HG02798 (cell line): ENCODE measurements around the gene ACAP1.

ENCODE experiments used
- ATAC-seq: cut with Tn5 transposase; IDR thresholded peaks from one replicate; pipeline ENCODE4 v1.9.1; 2021; ENCODE audit warnings: mild to moderate bottlenecking; ENCODE audit not compliant: unreplicated experiment, poor library complexity

Gene ACAP1

DNA sequence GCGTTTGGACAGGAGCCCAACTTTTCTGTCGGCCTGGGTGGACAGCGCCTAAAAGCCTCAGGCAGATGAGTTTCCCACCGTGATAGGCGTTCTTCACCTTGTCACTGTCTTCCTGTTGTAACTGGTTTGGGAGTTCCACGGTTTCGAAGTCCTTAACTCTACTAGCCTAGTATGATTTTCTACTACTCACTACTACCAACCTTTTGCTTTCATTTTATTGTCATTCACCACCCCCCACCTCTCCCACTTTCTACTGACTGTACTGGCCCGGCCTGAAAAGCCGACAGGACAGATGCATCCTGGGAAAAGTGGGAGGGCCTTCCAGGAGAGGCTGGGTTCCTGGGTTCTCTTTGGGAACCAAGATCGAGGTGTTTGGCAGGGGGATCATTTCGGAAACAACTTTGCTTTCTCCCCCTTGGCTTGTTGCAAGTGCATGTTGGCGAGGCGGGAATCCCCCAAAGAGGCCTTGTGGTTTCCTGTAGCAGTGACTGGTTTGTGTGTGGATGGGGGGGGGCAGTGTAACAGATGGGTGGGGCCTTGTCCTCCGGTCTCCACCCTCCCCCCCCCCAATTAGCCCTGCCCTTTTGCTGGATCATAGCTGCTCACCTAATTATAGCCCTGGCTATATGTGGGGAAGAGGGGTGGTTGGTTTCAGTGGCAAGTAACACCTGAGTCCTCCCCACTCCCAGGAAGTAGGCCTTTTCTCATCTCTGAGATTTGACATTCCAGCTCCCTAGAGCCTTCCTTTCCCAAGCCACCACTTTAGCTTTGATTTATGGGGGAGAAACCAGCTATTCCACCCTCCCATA is 27.5 kb upstream of the ACAP1 start:
- ATAC-seq: peak; percentile 23

DNA sequence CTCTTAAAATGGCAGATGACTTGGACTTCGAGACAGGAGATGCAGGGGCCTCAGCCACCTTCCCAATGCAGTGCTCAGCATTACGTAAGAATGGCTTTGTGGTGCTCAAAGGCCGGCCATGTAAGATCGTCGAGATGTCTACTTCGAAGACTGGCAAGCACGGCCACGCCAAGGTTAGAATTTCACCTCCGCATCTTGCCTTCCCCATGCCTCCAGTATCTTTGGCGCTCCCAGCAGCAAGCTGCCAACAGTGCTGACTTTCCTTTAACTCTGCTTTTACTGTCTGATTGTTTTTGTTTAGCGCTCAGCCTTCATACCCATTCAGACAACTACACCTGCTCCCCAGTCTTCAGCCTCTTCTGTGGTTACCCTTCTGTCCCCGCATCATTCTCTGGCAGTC is 26.7 kb upstream of the ACAP1 start:
- ATAC-seq: no peak

DNA sequence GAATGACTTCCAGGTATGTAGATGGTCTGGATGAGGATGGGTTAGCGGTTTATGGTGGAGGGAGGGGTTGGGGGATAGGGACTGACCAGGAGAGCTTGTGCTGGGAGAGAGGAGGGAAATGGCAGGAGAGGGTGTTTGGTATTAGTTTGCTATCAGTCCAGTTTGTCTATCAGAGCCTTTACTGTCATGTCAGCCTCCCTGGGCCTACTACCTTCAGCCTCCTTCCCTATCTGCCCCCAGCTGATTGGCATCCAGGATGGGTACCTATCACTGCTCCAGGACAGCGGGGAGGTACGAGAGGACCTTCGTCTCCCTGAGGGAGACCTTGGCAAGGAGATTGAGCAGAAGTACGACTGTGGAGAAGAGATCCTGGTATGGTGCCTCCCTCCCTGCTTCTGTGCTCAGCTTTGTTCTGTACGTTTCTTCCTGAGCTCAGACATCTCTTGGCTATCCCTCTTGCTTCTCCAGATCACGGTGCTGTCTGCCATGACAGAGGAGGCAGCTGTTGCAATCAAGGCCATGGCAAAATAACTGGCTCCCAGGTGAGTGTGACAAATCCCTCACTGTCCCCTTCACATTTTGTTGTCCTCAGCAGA is 25.1 kb upstream of the ACAP1 start:
- no peak for ATAC-seq

DNA sequence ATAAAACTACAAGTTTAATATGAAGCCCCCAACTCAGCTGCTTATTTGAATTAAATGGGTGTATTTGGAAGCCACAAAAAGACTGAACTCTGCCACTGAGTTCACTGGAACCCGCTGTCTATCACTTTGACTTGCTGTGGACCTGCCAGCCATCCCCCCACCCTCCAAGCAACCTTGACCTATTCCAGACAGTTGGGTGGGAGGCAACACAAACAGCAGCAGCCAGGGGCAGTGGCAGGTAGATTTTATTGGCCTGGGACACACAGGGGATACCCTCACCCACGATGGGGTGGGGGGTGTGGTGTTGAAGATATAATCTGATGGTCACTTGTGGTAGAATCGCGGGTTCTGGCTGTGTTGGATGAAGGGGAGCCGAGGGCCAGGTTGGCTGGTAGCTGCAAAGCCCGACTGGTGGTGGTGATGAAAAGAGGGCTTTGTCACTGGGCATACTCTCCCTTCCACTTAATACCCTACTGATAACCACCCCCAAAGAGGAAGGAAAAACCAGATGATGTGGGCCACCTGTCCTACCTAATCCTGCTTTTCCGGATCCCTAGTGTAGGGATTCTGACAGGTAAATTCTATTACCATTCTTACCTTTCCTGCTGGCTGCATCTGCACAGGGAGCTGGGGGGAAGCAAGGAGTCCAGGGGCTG is 23.8 kb upstream of the ACAP1 start:
- no peak for ATAC-seq

DNA sequence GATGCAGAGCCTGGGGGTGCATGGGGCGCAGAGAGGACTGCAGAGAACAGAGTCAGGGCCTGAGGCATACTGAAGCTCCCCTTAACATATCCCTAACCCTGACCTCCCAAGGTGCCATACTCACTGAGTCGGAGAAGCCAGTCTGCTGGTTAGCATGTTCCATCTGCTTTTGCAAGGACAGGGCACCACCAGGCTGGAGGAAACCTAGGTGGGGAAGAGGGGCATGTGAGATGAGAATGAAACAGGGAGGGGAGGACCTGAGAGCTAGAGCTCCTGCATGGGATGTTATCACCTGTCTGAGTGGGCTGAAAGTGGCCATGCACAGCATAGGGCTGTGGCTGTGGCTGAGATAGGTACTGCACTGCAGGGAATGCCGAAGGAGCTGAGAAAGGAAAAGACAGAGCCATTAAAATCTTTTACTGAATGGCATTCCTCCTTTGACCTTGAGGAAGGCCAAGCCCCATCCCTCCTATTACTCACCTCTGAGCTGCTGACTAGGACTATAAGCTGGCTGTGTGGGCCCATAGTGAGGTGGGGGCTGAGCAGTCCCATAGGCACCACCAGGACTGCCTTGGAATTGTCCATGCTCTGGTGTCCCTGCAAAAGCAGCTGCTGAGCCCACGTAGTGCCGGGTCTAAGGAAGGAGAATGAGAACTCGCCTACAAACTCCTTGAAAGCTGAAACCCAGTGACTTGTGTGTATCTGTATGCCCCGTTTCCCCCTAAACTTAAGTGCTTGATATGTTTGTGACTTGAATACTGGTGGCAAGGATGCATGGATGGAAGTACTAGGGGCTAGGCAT is 23.0 kb upstream of the ACAP1 start:
- ATAC-seq: no peak

DNA sequence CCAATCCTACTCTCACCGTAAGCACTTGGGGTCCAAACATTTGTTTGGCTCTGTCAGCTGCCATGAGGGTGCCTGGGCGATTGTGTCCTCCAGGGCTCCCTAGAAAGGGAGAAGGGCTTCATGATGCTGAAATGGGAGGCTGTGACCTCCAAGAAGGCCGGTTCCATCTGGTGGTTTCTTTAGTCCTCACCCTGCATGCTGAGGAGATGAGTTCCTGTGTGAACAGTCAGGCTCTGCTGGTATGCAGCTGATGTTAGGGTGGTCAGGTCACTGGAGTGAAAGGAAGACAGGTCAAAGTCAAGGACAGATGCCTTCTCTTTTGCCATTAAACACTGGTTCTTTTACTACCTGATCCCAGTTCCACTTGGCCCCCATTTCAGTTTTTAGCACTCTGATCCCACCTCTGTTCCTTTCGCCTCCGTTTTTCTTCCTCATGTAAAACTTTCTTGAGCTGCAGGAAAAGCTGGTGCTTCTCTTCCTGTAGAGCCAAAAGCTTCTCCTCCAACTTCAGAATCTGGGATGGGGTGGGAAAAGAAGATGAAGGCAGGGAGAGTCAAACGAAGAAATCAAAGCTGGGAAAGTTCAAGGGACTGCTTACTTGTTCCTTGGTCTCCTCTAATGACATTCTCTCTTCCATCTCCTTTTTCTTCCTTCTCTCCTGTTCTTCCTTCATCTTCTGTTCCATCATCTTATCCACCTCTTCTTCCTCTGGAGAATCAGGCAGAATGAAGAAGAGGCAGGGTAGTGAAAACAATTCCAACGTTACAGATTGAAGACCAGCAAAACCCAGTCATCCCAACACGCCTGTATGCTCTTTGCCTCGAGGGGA is 22.2 kb upstream of the ACAP1 start:
- ATAC-seq: no peak

DNA sequence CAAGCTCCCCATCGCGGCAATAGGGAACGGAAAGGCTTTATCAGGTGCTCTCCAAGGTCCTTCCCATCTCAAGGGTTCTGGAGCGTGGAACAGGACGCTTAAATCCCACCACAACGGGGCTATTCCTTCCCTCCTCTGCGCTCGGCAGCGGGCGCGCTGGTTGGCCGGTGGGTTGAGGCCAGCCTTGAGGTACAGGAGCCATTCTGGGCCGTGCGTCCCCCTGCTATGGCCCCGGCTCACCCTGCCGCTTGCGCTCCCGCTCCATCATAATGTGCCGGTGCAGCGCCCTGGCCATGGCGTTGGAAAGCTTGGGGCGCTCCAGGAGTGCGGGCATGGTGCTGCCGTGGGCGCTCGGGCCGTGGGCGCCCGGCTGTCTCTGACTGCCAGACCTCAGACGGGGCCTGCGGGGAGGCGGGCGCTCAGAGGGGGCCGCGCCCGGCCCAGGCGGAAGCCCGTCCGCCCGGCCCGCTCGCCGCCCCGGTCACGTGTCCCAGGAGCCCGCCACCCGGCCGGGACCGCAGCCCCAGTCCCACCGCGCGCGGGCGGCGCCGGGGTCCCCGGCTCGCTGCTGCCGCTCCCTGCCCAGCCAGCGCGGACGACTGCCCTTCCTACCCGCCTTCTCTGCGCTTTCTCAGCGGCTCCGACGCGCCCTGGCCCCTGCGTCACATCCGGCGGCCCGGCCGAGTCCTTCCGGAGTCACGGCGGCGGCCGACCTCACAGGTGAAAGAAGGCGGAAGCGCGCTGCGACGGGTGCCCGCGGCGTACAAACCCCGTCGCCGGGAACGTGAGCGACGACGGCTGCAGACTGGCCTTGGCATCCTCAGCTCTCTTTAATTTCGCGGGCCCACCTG is 21.4 kb upstream of the ACAP1 start, which contains the start of gene GPS2:
Gene GPS2, minus strand, starts transcription at position 642 of the 851 bp plus-strand sequence. Its CDS starts 308 bp downstream, at position 334.
- ATAC-seq: peak; percentile 82

DNA sequence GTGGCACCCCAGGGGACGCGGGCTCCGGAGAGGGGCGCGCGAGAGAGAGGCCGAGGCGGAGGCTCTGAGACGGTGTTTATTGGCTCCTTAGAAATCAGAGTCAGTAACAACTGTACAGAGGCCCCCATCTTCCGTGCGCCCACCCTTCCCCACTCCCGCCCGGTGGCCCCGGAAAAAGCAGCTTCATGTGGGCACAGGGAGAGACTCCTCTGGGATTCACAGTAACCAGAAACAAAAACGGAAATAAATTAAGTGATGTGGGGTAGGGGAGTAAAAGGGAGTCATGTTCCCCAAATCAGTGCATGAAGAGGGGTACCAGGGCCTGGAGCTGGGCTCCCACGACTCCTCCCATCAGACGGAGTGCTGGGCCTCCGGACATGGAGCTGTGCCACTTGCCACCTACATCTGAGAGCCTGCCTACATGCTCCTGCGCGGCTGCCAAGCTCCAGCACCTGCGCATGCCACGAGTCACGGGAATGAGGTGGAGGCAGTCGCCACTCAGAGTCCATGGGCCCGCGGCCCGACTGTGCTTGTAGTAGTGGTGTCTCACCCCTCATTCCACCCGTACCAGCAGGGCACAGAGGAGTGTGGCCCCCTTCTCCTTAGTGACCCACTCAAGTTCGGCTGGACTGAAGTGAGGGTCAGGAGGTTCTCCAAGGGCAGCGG is 20.6 kb upstream of the ACAP1 start:
- no peak for ATAC-seq

DNA sequence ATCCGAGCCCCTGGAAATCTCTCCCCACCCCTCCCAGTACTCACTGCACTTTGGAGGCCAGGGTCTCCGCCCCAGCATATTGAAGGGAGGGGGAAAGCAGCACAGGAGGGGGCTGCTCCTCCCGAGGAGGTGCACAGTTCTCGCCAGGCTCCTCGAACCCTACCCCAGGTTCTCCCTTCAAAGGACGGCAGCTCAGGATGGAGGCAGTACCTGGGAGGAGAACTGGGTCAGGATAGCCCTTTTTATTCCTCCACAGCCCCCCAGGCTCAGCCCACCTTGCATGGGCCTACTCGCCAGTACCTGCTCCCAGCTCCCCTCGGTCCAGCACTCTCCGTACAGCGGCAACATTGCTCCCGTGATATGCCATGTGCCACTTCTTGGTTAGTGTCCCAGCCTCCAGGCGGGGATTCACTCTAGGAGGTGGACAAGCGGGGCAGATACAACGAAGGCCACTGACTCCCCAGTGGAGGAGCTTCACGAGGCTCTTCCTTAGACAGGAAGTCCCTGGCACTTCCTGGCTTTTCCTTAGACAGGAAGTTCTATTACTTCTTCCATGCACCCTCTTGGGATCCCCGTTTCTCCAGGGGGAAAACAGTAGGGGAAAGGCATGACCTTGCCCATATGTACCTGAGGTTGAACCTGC is 19.0 kb upstream of the ACAP1 start:
- no peak for ATAC-seq

DNA sequence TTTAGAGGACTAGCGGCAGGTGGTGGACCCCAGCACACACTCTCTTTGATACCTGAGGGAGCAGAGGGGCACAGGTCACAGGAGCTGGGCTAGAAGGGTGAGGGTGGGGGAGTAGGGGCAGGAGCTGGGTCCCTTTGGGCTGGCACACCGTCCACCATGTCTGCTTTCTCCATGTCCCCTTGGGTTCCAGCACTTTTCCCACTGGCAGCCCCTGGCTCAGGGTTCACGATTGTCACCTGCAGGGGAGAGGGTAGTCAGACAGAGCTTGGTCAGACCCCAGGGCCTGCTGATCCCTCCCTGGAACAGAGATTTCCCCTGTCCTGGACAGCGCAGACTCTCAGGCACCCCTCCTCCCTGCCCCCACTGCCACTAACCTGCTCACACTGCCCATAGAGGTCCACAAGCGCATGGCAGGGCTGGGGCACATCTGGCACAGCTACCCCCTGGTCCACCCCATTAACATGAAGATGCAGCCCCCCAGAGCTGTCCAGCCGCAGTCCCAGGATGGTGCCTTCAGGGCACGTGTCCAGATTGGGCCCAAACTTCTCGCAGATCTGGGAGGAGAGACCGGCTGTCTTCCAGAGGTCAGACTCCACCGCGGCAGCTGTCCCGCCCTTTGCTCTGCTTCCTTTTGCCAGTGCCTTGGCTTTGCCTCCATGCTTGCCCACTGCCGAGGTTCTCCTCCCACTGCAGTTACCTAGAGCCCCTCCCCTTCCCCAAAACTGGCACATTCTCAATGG is 18.0 kb upstream of the ACAP1 start:
- ATAC-seq: no peak

DNA sequence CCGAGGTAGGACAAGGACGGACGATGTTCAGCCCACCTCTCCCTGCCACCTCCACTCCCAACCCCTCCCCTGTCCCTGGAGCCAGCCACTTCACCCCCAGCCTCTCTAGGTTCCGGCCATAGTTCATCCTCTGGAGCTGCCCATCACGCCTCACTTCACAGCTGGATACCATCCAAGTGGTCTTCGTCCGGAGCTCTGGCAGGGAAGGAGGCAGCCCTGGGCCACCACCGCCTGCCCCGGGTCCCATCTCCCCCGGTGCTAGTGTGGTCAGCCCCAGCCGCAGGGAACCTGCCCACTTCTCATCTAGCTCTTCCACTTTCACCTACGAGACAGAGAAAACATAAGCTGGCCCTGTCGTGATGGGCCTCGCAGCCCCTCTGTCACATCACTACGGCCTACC is 14.9 kb upstream of the ACAP1 start:
- ATAC-seq: no peak

DNA sequence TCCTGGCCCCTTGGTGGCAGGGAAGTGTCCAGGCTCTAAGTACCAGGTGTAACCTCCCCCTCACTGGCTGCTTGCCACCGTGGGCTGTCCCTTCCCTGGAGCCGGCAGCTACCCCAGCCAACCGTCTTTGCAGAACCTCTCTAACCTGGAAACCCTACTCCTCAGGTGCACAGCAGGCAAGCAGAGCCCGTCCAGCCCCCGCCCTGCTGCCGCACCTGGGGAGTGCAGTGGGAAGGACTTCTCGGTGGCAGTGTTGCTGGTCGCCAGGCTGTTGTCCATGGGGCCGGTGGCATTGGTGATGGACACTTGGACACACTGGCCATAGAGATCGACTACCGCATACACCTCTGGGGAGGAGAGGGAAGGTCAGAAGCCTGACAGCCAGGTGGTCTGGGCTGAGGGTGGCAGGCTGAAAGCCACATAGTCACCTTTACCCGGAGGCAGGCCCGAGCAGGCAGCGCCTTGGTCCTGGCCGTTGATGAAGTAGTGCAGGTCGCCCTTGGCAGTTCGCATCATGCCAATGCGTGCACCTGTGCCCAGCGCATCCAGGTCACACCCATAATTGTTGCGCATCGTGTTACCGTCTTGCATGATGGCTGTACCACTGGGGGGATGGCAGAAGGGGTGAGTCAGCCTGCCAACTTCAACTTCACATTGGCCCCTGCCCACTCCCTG is 13.7 kb upstream of the ACAP1 start:
- no peak for ATAC-seq

DNA sequence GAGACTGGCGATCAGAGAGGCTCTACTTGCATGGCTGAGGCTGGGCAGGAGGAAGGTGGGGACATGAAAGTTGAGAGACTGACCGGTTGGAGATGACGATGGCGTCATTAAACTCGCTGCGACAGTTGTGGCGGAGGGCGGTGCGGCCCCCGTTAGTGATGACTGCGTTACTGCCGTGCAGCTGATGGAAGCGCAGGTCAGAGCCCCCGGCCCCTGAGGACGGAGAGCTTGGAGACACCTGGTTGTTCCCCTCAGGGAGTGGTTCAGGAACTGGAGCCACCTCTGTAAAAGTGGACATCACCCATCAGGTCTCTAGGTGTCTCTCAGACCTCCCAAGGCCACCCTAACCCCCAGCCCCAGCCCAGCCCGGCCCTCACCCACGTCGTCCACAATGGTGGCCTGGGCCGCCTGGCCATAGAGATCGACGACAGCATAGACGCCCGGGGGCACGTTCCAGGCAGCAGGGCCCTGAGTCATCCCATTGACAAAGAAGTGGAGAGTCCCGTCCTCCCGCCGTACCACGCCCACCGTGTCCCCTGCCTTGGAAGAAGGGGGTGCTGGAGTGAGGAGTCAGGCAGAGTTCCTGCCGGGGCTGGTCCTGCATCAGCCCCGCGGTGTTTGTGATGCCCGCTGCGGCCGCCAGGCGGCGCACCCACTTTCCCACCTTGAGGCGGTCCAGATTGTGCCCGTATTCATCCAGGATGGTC is 12.4 kb upstream of the ACAP1 start:
- no peak for ATAC-seq

DNA sequence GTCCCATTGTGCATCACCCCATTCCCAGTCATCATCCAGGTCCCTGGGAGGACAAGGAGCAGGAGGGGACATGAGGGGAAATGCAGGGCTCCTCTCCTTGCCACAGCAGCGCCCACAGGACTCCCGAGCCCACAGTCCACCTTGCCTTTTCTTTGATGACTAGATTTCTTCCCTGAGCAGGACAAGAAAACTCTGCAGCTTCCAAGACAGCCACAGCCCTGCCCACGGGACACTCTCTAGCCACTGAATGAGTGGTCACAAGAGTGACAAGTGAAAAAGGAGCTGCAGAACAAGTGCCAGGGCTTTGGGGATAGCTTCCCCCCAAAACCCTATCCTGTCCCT is 11.9 kb upstream of the ACAP1 start:
- ATAC-seq: no peak

DNA sequence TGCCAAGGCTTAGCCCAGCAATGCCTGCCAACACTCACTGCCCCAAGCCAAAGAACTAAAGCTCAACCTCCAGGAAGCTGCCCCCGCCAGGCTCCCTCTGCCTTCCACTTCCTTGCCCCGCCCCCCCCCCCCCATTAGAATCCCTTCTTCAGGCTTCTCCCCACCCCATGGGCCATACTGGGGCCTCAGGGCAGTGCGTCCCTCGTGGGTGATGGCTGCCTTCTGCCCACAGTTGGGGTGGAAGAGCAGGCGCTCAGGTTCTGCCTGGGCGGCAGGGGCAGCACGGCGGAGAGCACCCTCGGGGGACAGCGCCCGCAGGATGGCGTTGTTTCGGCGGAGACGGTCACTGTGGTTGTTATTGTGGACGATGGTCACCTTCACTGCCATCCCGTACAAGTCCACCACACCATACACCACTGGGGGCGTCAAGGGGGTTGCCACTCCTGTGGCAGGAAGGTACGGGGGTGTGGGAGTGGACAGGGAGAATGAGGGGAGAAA is 11.2 kb upstream of the ACAP1 start:
- no peak for ATAC-seq

DNA sequence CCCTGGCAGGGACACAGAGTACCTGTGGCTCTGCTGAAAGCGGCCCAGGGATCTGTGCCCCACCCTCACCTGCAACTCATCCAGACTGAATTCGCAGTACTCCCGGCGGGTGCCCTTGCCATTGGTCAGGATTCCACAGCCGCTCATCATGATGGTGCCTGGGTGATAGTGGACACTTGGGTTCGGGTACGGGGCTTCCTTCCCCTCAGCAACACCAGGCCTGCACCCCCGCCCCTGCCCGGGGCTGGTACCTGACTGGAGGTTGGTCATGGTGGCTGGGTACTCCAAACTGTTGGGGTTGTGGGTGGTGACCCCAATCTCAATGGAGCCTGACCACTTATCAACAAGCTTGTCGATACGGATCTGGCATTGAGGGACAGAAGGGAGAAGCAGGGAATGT is 10.1 kb upstream of the ACAP1 start:
- ATAC-seq: no peak
